GM10248 (cell line): Measurements from ENCODE around the gene ST3GAL3.

ENCODE experiments used
- CTCF ChIA-PET: fragments of 300-600 bp; sonication (Branson Sonifier 250); formaldehyde crosslinking; extraction: SDS; loops from one replicate; lab custom pipeline; 2021; ENCODE audit warnings: antibody characterized with exemption; lab: Yijun Ruan, JAX
- POLR2A ChIA-PET: fragments of 350-650 bp; sonication (Branson Sonifier 250); formaldehyde crosslinking; extraction: SDS; loops from one replicate; lab custom pipeline; 2020; ENCODE audit warnings: antibody characterized with exemption; lab: Yijun Ruan, JAX
- DNase-seq: peaks from one replicate; pipeline ENCODE4 v3.0.0; 2012; ENCODE audit errors: extremely low spot score
- TF ChIP-seq, protein P1 (sequence below): IDR thresholded peaks from 2 replicates; pipeline ENCODE4 v1.5.1; 2012; ENCODE audit warnings: mild to moderate bottlenecking, low read depth; ENCODE audit errors: extremely low read depth, missing control alignments, control extremely low read depth

ST3GAL3 gene

DNA sequence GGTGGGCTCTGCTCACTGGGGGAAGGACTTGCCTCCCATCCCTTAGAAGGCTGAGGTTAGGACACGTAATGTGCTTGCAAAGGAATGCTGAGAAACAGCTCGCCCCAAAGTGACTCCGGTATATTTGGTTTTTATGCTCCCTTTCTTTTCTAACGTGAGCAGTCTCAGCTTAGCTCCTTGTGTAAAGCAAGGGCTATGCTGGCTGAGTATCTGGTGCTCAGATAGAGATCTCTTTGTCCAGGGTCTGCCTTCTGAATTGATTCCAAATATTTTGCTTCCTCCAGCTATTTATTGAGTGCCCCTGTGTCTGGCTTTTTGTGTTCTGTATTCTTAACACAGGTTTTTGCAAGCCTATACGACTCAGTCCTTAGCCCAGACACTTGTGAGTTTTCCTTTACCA, 131.7 kb downstream of the ST3GAL3 start:
- CTCF ChIA-PET, result interaction anchor here (2.7 to 2.9 kb wide), 2 partner anchors 75 to 96 kb away, joined by 10 to 15 read pairs; partner anchors contain the start of gene ARTN
- POLR2A ChIA-PET, result no interaction called here
- TF ChIP-seq, protein P1, sequence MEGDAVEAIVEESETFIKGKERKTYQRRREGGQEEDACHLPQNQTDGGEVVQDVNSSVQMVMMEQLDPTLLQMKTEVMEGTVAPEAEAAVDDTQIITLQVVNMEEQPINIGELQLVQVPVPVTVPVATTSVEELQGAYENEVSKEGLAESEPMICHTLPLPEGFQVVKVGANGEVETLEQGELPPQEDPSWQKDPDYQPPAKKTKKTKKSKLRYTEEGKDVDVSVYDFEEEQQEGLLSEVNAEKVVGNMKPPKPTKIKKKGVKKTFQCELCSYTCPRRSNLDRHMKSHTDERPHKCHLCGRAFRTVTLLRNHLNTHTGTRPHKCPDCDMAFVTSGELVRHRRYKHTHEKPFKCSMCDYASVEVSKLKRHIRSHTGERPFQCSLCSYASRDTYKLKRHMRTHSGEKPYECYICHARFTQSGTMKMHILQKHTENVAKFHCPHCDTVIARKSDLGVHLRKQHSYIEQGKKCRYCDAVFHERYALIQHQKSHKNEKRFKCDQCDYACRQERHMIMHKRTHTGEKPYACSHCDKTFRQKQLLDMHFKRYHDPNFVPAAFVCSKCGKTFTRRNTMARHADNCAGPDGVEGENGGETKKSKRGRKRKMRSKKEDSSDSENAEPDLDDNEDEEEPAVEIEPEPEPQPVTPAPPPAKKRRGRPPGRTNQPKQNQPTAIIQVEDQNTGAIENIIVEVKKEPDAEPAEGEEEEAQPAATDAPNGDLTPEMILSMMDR, result no peak
- no peak for DNase-seq

DNA sequence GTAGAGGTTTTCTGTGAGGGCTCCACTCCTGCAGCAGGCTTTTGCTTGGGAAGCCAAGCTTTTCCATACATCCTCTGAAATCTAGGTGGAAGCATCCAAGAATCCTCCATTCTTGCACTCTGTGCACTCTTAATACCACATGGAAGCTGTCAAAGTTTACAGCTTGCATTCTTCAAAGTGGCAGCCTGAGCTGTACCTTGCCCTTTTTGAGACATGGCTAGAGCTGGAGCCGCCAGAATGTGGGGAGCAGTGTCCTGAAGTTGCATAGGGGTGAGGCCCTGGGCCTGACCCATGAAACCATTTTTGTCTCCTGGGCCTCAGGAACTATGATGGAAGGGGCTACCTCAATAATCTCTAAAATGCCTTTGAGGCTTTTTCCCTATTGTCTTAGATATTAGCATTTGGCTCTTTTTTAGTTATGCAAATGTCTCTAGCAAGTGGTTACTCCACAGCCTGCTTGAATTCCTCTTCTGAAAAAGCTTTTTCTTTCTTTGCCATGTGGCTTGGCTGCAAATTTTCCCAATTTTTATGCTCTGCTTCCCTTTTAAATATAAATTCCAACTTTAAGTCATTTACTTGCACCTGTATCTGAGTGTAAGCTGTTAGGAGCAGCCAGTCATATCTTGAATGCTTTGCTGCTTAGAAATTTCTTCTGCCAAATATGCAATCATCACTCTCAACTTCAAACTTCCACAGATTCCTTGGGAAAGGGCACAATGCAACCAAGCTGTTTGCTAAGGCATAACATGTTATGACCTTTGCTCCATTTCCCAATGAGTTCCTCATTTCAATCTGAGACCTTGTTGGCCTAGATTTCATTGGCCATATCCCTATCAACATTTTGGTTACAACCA, 134.2 kb downstream of the ST3GAL3 start:
- TF ChIP-seq, protein P1, result no peak
- ChIA-PET POLR2A (no interaction called here), CTCF (interaction anchor here (1.1 to 1.6 kb wide), 4 partner anchors 15 to 93 kb away, joined by 3 to 6 read pairs (median 4); no protein-coding TSS in a partner anchor)
- no peak for DNase-seq

DNA sequence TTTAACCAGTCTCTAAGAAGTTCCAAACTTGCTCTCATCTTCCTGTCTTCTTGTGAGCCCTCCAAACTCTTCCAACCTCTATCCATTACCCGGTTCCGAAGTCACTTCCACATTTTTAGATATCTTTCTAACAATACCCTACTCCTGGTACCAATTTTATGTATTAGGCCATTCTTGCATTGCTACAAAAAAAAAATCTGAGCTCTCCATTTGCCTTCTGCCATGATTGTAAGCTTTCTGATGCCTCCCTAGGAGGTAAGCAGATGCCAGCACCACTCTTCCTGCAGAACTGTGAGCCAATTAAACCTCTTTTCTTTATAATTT, 134.8 kb downstream of the ST3GAL3 start:
- ChIA-PET POLR2A (no interaction called here), CTCF (interaction anchor here (1.1 to 1.6 kb wide), 4 partner anchors 14 to 93 kb away, joined by 3 to 6 read pairs (median 4); no protein-coding TSS in a partner anchor)

DNA sequence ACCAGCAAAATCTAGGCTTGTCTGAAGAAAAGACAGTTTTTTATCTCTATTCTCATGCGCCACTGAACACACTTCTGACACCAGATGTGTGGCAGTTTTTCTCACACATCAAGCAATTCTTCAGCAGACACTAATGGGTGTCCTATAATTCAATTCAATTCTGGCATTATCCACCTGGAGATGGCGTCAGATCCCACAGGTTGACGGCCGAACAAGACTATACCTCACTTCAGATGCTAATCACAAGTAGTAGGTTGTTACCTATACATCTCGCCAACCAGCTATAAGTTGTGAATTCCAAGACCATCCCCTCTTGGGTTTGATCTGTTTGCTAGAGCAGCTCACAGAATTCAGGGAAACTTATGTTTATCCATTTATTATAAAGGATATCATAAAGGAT, 136.3 kb downstream of the ST3GAL3 start:
- DNase-seq, result no peak
- POLR2A ChIA-PET, result no interaction called here
- CTCF ChIA-PET, result interaction anchor here (1.3 kb wide), 1 partner anchor 91 kb away, joined by 3 read pairs; no protein-coding TSS in a partner anchor
- TF ChIP-seq, protein P1, result no peak

More for the DNA sequence above, 134.8 kb downstream of the ST3GAL3 start:
- no peak for DNase-seq
- TF ChIP-seq, protein P1, result no peak

DNA sequence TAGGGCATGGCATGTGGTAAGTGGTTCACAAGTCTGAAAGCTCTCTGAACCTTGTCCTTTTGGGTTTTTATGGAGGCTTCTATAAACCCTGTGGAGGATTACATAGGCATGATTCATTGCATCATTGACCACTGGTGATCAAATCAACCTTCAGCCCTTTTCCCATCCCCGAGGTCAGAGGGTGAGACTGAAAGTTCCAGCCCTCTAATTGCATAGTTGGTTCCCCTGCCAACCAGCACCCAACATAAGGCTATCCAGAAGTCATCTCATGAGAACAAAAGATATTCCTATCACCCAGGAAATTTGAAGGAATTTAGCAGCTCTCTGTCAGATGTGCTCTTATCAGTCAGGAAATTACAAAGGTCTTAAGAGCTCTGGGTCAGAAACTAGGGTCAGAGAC, 136.8 kb downstream of the ST3GAL3 start:
- DNase-seq, result no peak
- CTCF ChIA-PET, result interaction anchor here (0.9 to 1.3 kb wide), 2 partner anchors 81 to 91 kb away, joined by 3 to 5 read pairs; no protein-coding TSS in a partner anchor
- POLR2A ChIA-PET, result no interaction called here
- TF ChIP-seq, protein P1, result no peak

DNA sequence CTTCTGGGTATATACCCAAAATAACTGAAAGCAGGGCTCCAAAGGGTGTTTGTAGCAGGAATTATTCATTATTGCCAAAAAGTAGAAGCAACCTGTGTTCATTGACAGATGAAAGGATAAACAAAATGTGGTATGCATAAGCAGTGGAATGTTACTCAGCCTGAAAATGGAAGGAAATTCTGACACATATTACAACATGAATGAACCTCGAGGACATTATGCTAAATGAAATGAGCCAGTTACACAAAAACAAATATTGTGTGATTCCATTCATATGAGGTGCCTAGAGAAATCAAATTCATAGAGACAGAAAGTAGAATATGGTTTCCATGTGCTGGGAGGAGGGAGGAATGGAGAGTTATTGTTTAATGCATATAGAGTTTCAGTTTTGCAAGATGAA, 140.0 kb downstream of the ST3GAL3 start:
- CTCF ChIA-PET, result interaction anchor here (1.1 kb wide), 1 partner anchor 83 kb away, joined by 5 read pairs; no protein-coding TSS in a partner anchor
- DNase-seq, result no peak
- TF ChIP-seq, protein P1, result no peak
- POLR2A ChIA-PET, result interaction anchor here (0.5 kb wide), 1 partner anchor 80 kb away, joined by 4 read pairs; no protein-coding TSS in a partner anchor
